Neural progenitor cell (in vitro differentiated cells): ENCODE results near the gene NCKAP1. TPM values are rescaled to one million over a fixed set of nuclear protein-coding genes. Genes with fewer than 3 reads are reported as not detected.
"Not testable (repeated sequence)": the region's sequence is repeated elsewhere in the genome, so short reads cannot be mapped to it uniquely, and the experiment has no call there.

Source experiments
- DNase-seq: peaks from one replicate; pipeline ENCODE4 v3.0.0-alpha.2; 2016; ENCODE audit warnings: low spot score
- H2AFZ ChIP-seq: fragments of 200-600 bp; sonication (generic); replicated peaks from 2 replicates; pipeline ENCODE4 v1.6.1; 2016; ENCODE audit warnings: antibody characterized with exemption
- H3F3A ChIP-seq: fragments of 200-600 bp; sonication (generic); 2 replicates; pipeline ENCODE4 v1.6.1; 2016; ENCODE audit warnings: antibody characterized with exemption, low read depth
- H3K27ac ChIP-seq: fragments of 200-600 bp; sonication (generic); 2 replicates; pipeline ENCODE4 v1.5.1; 2016; ENCODE audit warnings: mild to moderate bottlenecking
- H3K27me3 ChIP-seq: fragments of 200-600 bp; sonication (generic); 2 replicates; pipeline ENCODE4 v1.6.1; 2016; ENCODE audit warnings: mild to moderate bottlenecking, moderate library complexity
- H3K36me3 ChIP-seq: fragments of 200-600 bp; sonication (generic); 2 replicates; pipeline ENCODE4 v1.5.1; 2016
- H3K4me1 ChIP-seq: fragments of 200-600 bp; sonication (generic); 2 replicates; pipeline ENCODE4 v1.6.1; 2016; ENCODE audit warnings: mixed run types
- H3K4me2 ChIP-seq: fragments of 200-600 bp; sonication (generic); 2 replicates; pipeline ENCODE4 v1.6.1; 2016
- H3K4me3 ChIP-seq: fragments of 200-600 bp; sonication (generic); 2 replicates; pipeline ENCODE4 v1.5.1; 2016
- H3K79me2 ChIP-seq: fragments of 200-600 bp; sonication (generic); 2 replicates; pipeline ENCODE4 v1.6.1; 2016; ENCODE audit warnings: low read depth
- H3K9ac ChIP-seq: fragments of 200-600 bp; sonication (generic); 2 replicates; pipeline ENCODE4 v1.6.1; 2016
- H3K9me3 ChIP-seq: fragments of 200-600 bp; sonication (generic); 2 replicates; pipeline ENCODE4 v1.5.1; 2016; ENCODE audit warnings: low read depth
- H4K20me1 ChIP-seq: fragments of 200-600 bp; sonication (generic); 2 replicates; pipeline ENCODE4 v1.6.1; 2016; ENCODE audit warnings: low read depth
- H3K27ac Mint-ChIP-seq: 3 replicates; pipeline ENCODE4 v1.8.0; 2021; ENCODE audit warnings: mixed read lengths
- H3K27me3 Mint-ChIP-seq: 2 replicates; pipeline ENCODE4 v1.8.0; 2022; ENCODE audit warnings: low read depth, mild to moderate bottlenecking, inconsistent platforms, moderate library complexity, mixed read lengths; ENCODE audit not compliant: insufficient read depth
- H3K36me3 Mint-ChIP-seq: 3 replicates; pipeline ENCODE4 v1.8.0; 2021; ENCODE audit warnings: mixed read lengths
- H3K4me1 Mint-ChIP-seq: 3 replicates; pipeline ENCODE4 v1.8.0; 2021; ENCODE audit warnings: mixed read lengths
- H3K4me3 Mint-ChIP-seq: 3 replicates; pipeline ENCODE4 v1.8.0; 2021; ENCODE audit warnings: mild to moderate bottlenecking, moderate library complexity, mixed read lengths
- H3K9me3 Mint-ChIP-seq: 3 replicates; pipeline ENCODE4 v1.8.0; 2020; ENCODE audit warnings: mixed read lengths
- EZH2 ChIP-seq: fragments of 200-600 bp; sonication (generic); IDR thresholded peaks from 2 replicates; pipeline ENCODE4 v1.6.1; 2017; ENCODE audit warnings: antibody characterized with exemption, mild to moderate bottlenecking, moderate library complexity
- EZH2phosphoT487 ChIP-seq: fragments of 200-600 bp; sonication (generic); IDR thresholded peaks from 2 replicates; pipeline ENCODE4 v1.6.1; 2017; ENCODE audit warnings: antibody characterized with exemption
- total RNA-seq: library from RNA; depleted of rRNA; stranded (reverse); fragments of >200 nt; gene quantifications from 2 replicates; pipeline ENCODE4 v1.2.3, GENCODE V29; 2015; ENCODE audit warnings: low replicate concordance
- TF ChIP-seq, protein P1 (sequence below): fragments of 200-600 bp; sonication (generic); IDR thresholded peaks from 2 replicates; pipeline ENCODE4 v1.5.1; 2017; ENCODE audit warnings: antibody characterized with exemption, mild to moderate bottlenecking

Gene NCKAP1
- total RNA-seq, 1 donor from 2014 or later: 164 TPM

DNA sequence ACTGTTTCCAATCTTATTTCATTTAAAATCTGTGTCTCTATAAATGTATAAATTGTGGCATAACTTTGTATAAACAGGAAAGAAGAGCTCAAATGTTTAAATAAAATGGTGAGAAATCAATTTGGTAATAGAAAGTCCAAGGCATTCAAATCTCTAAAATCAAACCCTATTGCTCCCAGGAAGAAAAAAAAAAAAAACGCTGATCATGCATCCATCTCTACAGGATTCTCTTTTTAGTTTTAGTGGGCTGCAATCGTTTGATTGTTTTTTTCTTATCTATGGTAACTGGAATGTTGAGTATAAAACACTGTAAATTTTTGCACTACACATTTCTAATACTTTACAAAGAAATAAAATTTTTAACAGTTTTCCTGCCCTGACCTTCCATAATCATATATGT is 75.6 kb downstream of the NCKAP1 start:
- Histone ChIP-seq H3F3A (no peaks in the 10 kb centered on the region), H3K9ac (no peak overlapping the region), H3K4me3 (no peak overlapping the region), H3K9me3 (no peaks in the 10 kb centered on the region), H3K4me2 (no peak overlapping the region), H2AFZ (no peak overlapping the region), H3K27ac (no peak overlapping the region), H4K20me1 (no peaks in the 10 kb centered on the region), H3K36me3 (peaks cover 14% of the 10 kb centered on the region), H3K4me1 (no peaks in the 10 kb centered on the region), H3K79me2 (peaks cover 12% of the 10 kb centered on the region), H3K27me3 (no peaks in the 10 kb centered on the region)
- peaks cover 11% of the 10 kb centered on the region for H3K9me3 Mint-ChIP-seq
- H3K36me3 Mint-ChIP-seq: peaks cover 42% of the 10 kb centered on the region
- DNase-seq: no peak
- TF ChIP-seq, protein P1, sequence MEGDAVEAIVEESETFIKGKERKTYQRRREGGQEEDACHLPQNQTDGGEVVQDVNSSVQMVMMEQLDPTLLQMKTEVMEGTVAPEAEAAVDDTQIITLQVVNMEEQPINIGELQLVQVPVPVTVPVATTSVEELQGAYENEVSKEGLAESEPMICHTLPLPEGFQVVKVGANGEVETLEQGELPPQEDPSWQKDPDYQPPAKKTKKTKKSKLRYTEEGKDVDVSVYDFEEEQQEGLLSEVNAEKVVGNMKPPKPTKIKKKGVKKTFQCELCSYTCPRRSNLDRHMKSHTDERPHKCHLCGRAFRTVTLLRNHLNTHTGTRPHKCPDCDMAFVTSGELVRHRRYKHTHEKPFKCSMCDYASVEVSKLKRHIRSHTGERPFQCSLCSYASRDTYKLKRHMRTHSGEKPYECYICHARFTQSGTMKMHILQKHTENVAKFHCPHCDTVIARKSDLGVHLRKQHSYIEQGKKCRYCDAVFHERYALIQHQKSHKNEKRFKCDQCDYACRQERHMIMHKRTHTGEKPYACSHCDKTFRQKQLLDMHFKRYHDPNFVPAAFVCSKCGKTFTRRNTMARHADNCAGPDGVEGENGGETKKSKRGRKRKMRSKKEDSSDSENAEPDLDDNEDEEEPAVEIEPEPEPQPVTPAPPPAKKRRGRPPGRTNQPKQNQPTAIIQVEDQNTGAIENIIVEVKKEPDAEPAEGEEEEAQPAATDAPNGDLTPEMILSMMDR: no peak
- TF ChIP-seq EZH2 (no peak), EZH2phosphoT487 (no peak)
- no peaks in the 10 kb centered on the region for H3K4me1 Mint-ChIP-seq
- no peak overlapping the region for H3K4me3 Mint-ChIP-seq
- H3K27ac Mint-ChIP-seq: no peak overlapping the region
- peaks cover 2% of the 10 kb centered on the region for H3K27me3 Mint-ChIP-seq

DNA sequence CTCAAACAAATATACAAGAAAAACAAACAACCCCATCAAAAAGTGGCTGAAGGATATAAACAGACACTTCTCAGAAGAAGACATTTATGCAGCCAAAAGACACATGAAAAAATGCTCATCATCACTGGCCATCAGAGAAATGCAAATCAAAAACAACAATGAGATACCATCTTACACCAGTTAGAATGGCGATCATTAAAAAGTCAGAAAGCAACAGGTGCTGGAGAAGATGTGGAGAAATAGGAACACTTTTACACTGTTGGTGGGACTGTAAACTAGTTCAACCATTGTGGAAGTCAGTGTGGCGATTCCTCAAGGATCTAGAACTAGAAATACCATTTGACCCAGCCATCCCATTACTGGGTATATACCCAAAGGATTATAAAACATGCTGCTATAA is 77.4 kb downstream of the NCKAP1 start:
- H3K27ac Mint-ChIP-seq, H3K9me3 ChIP-seq: not testable (repeated sequence)
- H3K36me3 Mint-ChIP-seq: peaks cover 33% of the 10 kb centered on the region

DNA sequence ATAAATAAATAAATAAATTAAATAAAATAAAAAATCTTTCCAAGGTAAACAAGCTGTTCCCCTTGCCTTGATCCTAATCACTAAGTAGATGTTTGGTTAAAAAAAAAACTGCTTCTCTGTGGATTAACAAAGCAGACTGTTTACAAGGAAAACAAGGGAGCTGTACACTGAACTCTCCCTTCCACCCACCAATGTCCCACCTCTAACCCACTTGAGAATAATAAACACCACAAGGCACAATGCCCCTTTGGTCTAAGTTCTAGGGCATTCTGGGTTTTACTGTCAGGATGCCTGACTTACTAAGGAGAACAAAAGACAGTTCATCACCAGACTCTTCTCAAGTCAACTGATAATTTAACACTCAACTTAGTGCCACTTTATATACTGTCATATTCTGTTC is 83.5 kb downstream of the NCKAP1 start:
- peaks cover 34% of the 10 kb centered on the region for H3K36me3 Mint-ChIP-seq
- no peak for DNase-seq
- H3K9me3 Mint-ChIP-seq: peaks cover 3% of the 10 kb centered on the region
- no peak overlapping the region for H3K4me3 Mint-ChIP-seq
- Histone ChIP-seq H3K9ac (no peak overlapping the region), H3K4me3 (no peak overlapping the region), H3K4me1 (no peaks in the 10 kb centered on the region), H4K20me1 (no peaks in the 10 kb centered on the region), H3K4me2 (no peak overlapping the region), H3K27me3 (no peaks in the 10 kb centered on the region), H3F3A (no peaks in the 10 kb centered on the region), H3K9me3 (no peaks in the 10 kb centered on the region), H2AFZ (no peak overlapping the region), H3K79me2 (peaks cover 12% of the 10 kb centered on the region), H3K27ac (no peak overlapping the region), H3K36me3 (peaks cover 31% of the 10 kb centered on the region)
- TF ChIP-seq EZH2: no peak
- TF ChIP-seq, protein P1: no peak
- no peak for TF ChIP-seq EZH2phosphoT487
- H3K4me1 Mint-ChIP-seq: no peaks in the 10 kb centered on the region
- peak overlapping the region; percentile 63 for H3K27ac Mint-ChIP-seq
- H3K27me3 Mint-ChIP-seq: no peaks in the 10 kb centered on the region

More for the DNA sequence above, 77.4 kb downstream of the NCKAP1 start:
- H3F3A ChIP-seq, H4K20me1 ChIP-seq, H3K27me3 ChIP-seq, H3K4me1 Mint-ChIP-seq, H3K4me2 ChIP-seq, DNase-seq, H3K4me3 ChIP-seq, H3K4me1 ChIP-seq, H3K9ac ChIP-seq, H3K4me3 Mint-ChIP-seq, H3K27ac ChIP-seq, H2AFZ ChIP-seq, H3K27me3 Mint-ChIP-seq: not testable (repeated sequence)
- peaks cover 11% of the 10 kb centered on the region for H3K9me3 Mint-ChIP-seq
- Histone ChIP-seq H3K36me3 (peaks cover 29% of the 10 kb centered on the region), H3K79me2 (peaks cover 12% of the 10 kb centered on the region)

DNA sequence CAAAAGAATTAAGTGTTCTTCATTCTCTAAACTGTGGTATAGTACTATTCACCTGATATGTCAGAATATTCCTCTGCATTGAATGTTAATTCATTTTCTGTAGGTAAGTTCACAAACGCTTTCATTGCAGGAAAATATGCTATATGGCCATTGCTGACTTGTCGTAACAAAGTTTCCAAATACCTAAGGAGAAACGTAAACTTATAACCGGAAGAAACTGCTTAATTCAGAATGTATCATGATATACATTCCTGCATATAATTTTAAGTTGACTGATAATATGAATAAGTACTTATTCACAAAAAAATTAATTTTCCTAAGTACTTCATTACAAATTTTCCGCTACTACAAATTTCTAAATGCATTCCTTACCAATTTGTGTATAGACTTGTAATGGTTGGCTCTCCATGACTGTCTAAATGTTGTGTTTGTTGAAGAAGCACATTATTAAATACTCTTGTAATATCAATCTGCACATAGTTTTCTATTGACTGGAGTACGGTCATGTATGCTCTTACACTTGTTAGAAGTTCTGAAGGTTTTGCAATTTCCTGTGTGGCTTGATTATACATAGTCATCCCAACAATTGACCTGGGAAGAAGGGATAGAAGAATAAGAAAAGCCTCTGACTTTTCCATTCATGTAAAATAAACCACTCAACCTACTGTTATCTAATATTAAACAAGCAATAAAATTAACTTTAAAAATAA is 85.4 kb downstream of the NCKAP1 start:
- no peaks in the 10 kb centered on the region for H3K79me2 ChIP-seq
- TF ChIP-seq, protein P1: no peak
- no peaks in the 10 kb centered on the region for H4K20me1 ChIP-seq
- H3K36me3 ChIP-seq: peaks cover 31% of the 10 kb centered on the region
- Mint-ChIP-seq H3K4me1 (no peaks in the 10 kb centered on the region), H3K4me3 (no peak overlapping the region), H3K9me3 (no peaks in the 10 kb centered on the region), H3K27ac (no peak overlapping the region), H3K27me3 (no peaks in the 10 kb centered on the region), H3K36me3 (peaks cover 27% of the 10 kb centered on the region)
- no peak overlapping the region for H3K4me2 ChIP-seq
- H3F3A ChIP-seq: no peaks in the 10 kb centered on the region
- no peak overlapping the region for H2AFZ ChIP-seq
- no peaks in the 10 kb centered on the region for H3K27me3 ChIP-seq
- no peak overlapping the region for H3K9ac ChIP-seq
- H3K27ac ChIP-seq: no peak overlapping the region
- DNase-seq: no peak
- no peaks in the 10 kb centered on the region for H3K4me1 ChIP-seq
- H3K4me3 ChIP-seq: no peak overlapping the region
- no peaks in the 10 kb centered on the region for H3K9me3 ChIP-seq
